GM23338 (cell line): Measurements from ENCODE around the gene TSPO2. TPM values are rescaled to one million over a fixed set of nuclear protein-coding genes. Genes with fewer than 3 reads are reported as not detected.

ENCODE experiments used
- ATAC-seq: fragments of 200-7000 bp; cut with Tn5 transposase; 3 replicates; pipeline ENCODE4 v1.9.1; 2020
- DNase-seq: peaks from one replicate; pipeline ENCODE4 v3.0.0-alpha.2; 2015; ENCODE audit warnings: low spot score
- H2AFZ ChIP-seq: fragments of 200-600 bp; sonication (generic); 2 replicates; pipeline ENCODE4 v1.8.0; 2016; ENCODE audit warnings: antibody characterized with exemption, mild to moderate bottlenecking, moderate library complexity
- H3F3A ChIP-seq: fragments of 200-600 bp; sonication (generic); replicated peaks from 2 replicates; pipeline ENCODE4 v1.8.0; 2017; ENCODE audit warnings: antibody characterized with exemption, mixed run types, low read depth
- H3K27ac ChIP-seq: fragments of 200-600 bp; sonication (generic); 2 replicates; pipeline ENCODE4 v1.6.1; 2016; ENCODE audit warnings: low read depth
- H3K27me3 ChIP-seq: fragments of 200-600 bp; sonication (generic); 2 replicates; pipeline ENCODE4 v1.8.0; 2016; ENCODE audit warnings: mild to moderate bottlenecking, mixed run types, moderate library complexity; ENCODE audit not compliant: insufficient read depth
- H3K36me3 ChIP-seq: fragments of 200-600 bp; sonication (generic); 2 replicates; pipeline ENCODE4 v1.8.0; 2016; ENCODE audit warnings: mild to moderate bottlenecking; ENCODE audit not compliant: insufficient read depth
- H3K4me1 ChIP-seq: fragments of 200-600 bp; sonication (generic); 2 replicates; pipeline ENCODE4 v1.8.0; 2016; ENCODE audit warnings: mild to moderate bottlenecking, moderate library complexity; ENCODE audit not compliant: insufficient read depth
- H3K4me2 ChIP-seq: fragments of 200-600 bp; sonication (generic); 2 replicates; pipeline ENCODE4 v1.7.1; 2017; ENCODE audit warnings: mixed run types
- H3K4me3 ChIP-seq: fragments of 200-600 bp; sonication (generic); 2 replicates; pipeline ENCODE4 v1.6.1; 2016; ENCODE audit warnings: mixed run types
- H3K79me2 ChIP-seq: fragments of 200-600 bp; sonication (generic); replicated peaks from 2 replicates; pipeline ENCODE4 v1.8.0; 2017; ENCODE audit warnings: mild to moderate bottlenecking; ENCODE audit not compliant: insufficient read depth
- H3K9me2 ChIP-seq: fragments of 200-600 bp; sonication (generic); 2 replicates; pipeline ENCODE4 v1.8.0; 2017; ENCODE audit not compliant: insufficient read depth
- H4K20me1 ChIP-seq: fragments of 200-600 bp; sonication (generic); replicated peaks from 2 replicates; pipeline ENCODE4 v1.8.0; 2017; ENCODE audit warnings: mild to moderate bottlenecking; ENCODE audit not compliant: insufficient read depth
- H3K27ac Mint-ChIP-seq: 2 replicates; pipeline ENCODE4 v1.8.0; 2020; ENCODE audit warnings: inconsistent platforms, mild to moderate bottlenecking, moderate library complexity, mixed read lengths
- H3K27me3 Mint-ChIP-seq: 3 replicates; pipeline ENCODE4 v1.8.0; 2022; ENCODE audit warnings: low read depth, mild to moderate bottlenecking, moderate library complexity, mixed read lengths, inconsistent platforms; ENCODE audit not compliant: insufficient read depth, poor library complexity
- H3K36me3 Mint-ChIP-seq: 3 replicates; pipeline ENCODE4 v1.8.0; 2021; ENCODE audit warnings: low read depth, mild to moderate bottlenecking, inconsistent platforms, moderate library complexity, mixed read lengths
- H3K4me1 Mint-ChIP-seq: 3 replicates; pipeline ENCODE4 v1.8.0; 2020; ENCODE audit warnings: mild to moderate bottlenecking, inconsistent platforms, mixed read lengths
- H3K4me3 Mint-ChIP-seq: 3 replicates; pipeline ENCODE4 v1.8.0; 2021; ENCODE audit warnings: moderate library complexity, mild to moderate bottlenecking, inconsistent platforms, mixed read lengths
- H3K9me3 Mint-ChIP-seq: 3 replicates; pipeline ENCODE4 v1.8.0; 2020; ENCODE audit warnings: moderate library complexity, mild to moderate bottlenecking, inconsistent platforms, mixed read lengths
- CREB1 ChIP-seq: fragments of 250-450 bp; sonication (Bioruptor Pico); IDR thresholded peaks from 2 replicates; pipeline ENCODE4 v1.5.0; 2020; ENCODE audit warnings: low read depth, mild to moderate bottlenecking, moderate library complexity
- EZH2 ChIP-seq: fragments of 200-600 bp; sonication (generic); IDR thresholded peaks from one replicate; pipeline ENCODE4 v1.8.0; 2017; ENCODE audit warnings: antibody characterized with exemption, mild to moderate bottlenecking, low read depth; ENCODE audit not compliant: unreplicated experiment
- EZH2phosphoT487 ChIP-seq: fragments of 200-600 bp; sonication (generic); IDR thresholded peaks from one replicate; pipeline ENCODE4 v1.8.1; 2018; ENCODE audit warnings: antibody characterized with exemption; ENCODE audit not compliant: unreplicated experiment
- STAT1 ChIP-seq: IDR thresholded peaks from one replicate; pipeline ENCODE4 v1.6.1; 2016; ENCODE audit warnings: antibody characterized with exemption; ENCODE audit not compliant: unreplicated experiment
- ZNF114 ChIP-seq: fragments of 250-450 bp; sonication (Bioruptor Pico); IDR thresholded peaks from 2 replicates; pipeline ENCODE4 v1.5.0; 2020; ENCODE audit warnings: mild to moderate bottlenecking, moderate library complexity
- polyA plus RNA-seq: library from polyadenylated mRNA; unstranded; fragments of >200 nt; fragmentation: Nextera tagmentation; extraction: Ambion mirVana; gene quantifications from 2 replicates; pipeline ENCODE4 v1.2.1, GENCODE V29; 2016
- total RNA-seq: library from RNA; depleted of rRNA; stranded (reverse); fragments of >200 nt; shearing (Covaris generic); gene quantifications from 2 replicates; pipeline ENCODE4 v1.2.3, GENCODE V29; 2014
- TF ChIP-seq, protein P1 (sequence below): fragments of 250-450 bp; sonication (Bioruptor Pico); IDR thresholded peaks from 2 replicates; pipeline ENCODE4 v1.5.0; 2020; ENCODE audit warnings: mild to moderate bottlenecking, moderate library complexity
- TF ChIP-seq, protein P2 (sequence below): IDR thresholded peaks from one replicate; pipeline ENCODE4 v1.6.1; 2018; ENCODE audit warnings: antibody characterized with exemption; ENCODE audit not compliant: unreplicated experiment

TSPO2 gene
- total and polyA plus RNA-seq, 2 experiments from 2014 or later: 0.31 TPM; not detected in 1

DNA sequence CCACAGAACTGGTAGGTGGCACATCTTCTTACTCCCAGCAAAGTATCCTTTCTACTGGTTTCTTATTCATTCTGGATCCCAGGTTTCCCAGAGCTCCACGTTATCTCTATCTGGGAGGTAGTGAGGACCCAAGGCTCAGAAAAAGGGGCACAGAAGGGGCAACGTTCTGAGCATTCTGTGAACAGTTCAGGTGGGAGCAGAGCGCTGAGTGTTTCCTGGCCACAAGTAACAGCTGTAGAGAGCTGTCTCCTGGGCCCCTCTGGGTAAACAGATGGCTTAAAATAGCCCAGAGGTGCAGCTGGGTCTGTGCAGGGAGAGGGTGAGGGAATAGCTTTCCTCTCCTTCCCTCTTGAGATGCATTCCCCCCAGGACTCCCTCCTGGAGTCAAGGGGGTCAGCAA, 12.9 kb downstream of the TSPO2 start (continued):
- TF ChIP-seq, protein P1, sequence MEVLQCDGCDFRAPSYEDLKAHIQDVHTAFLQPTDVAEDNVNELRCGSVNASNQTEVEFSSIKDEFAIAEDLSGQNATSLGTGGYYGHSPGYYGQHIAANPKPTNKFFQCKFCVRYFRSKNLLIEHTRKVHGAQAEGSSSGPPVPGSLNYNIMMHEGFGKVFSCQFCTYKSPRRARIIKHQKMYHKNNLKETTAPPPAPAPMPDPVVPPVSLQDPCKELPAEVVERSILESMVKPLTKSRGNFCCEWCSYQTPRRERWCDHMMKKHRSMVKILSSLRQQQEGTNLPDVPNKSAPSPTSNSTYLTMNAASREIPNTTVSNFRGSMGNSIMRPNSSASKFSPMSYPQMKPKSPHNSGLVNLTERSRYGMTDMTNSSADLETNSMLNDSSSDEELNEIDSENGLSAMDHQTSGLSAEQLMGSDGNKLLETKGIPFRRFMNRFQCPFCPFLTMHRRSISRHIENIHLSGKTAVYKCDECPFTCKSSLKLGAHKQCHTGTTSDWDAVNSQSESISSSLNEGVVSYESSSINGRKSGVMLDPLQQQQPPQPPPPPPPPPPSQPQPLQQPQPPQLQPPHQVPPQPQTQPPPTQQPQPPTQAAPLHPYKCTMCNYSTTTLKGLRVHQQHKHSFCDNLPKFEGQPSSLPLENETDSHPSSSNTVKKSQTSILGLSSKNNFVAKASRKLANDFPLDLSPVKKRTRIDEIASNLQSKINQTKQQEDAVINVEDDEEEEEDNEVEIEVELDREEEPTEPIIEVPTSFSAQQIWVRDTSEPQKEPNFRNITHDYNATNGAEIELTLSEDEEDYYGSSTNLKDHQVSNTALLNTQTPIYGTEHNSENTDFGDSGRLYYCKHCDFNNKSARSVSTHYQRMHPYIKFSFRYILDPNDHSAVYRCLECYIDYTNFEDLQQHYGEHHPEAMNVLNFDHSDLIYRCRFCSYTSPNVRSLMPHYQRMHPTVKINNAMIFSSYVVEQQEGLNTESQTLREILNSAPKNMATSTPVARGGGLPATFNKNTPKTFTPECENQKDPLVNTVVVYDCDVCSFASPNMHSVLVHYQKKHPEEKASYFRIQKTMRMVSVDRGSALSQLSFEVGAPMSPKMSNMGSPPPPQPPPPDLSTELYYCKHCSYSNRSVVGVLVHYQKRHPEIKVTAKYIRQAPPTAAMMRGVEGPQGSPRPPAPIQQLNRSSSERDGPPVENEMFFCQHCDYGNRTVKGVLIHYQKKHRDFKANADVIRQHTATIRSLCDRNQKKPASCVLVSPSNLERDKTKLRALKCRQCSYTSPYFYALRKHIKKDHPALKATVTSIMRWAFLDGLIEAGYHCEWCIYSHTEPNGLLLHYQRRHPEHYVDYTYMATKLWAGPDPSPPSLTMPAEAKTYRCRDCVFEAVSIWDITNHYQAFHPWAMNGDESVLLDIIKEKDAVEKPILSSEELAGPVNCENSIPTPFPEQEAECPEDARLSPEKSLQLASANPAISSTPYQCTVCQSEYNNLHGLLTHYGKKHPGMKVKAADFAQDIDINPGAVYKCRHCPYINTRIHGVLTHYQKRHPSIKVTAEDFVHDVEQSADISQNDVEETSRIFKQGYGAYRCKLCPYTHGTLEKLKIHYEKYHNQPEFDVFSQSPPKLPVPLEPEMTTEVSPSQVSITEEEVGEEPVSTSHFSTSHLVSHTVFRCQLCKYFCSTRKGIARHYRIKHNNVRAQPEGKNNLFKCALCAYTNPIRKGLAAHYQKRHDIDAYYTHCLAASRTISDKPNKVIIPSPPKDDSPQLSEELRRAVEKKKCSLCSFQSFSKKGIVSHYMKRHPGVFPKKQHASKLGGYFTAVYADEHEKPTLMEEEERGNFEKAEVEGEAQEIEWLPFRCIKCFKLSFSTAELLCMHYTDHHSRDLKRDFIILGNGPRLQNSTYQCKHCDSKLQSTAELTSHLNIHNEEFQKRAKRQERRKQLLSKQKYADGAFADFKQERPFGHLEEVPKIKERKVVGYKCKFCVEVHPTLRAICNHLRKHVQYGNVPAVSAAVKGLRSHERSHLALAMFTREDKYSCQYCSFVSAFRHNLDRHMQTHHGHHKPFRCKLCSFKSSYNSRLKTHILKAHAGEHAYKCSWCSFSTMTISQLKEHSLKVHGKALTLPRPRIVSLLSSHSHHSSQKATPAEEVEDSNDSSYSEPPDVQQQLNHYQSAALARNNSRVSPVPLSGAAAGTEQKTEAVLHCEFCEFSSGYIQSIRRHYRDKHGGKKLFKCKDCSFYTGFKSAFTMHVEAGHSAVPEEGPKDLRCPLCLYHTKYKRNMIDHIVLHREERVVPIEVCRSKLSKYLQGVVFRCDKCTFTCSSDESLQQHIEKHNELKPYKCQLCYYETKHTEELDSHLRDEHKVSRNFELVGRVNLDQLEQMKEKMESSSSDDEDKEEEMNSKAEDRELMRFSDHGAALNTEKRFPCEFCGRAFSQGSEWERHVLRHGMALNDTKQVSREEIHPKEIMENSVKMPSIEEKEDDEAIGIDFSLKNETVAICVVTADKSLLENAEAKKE (CRISPR knock-in tag): no peak
- TF ChIP-seq EZH2phosphoT487 (no peak), EZH2 (no peak), ZNF114 (CRISPR knock-in tag) (no peak), STAT1 (no peak)

DNA sequence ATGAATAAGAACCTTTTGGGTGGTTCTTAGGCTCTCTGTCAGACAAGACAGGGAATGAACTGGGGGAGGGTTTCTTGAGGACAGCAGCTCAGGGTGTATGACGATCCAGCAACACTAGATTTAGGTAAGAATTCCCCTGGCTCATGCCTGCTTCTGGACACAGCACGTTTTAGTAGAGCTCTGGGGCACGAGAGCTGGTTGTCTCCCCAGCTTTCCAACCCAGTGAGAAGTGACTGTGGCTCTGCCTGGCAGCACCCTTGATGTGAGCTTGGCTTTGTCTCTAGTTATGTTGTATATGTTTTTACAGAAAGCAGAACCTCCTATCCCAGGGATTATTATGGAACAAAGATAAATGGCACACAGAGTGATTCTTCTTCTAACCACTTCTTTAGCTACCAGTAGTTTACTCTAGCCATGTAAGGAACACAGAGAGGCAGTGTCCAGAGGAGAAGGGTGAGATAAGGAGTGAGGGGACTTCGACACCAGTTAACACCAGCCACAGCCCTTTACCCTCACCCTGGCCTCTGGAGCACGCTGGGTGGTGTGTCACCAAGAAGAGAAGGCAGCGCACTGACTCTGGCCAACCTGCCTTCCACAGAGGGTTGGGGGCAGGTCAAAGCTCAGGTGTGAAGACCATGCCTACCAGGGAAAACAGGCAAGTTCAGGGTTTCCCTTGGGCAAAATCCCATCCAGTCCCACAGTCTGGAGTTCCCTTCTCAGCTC, 14.7 kb downstream of the TSPO2 start:
- H2AFZ ChIP-seq: no peak overlapping the region
- ATAC-seq (no peak), DNase-seq (no peak)
- Mint-ChIP-seq H3K27me3 (peaks cover 2% of the 10 kb centered on the region), H3K4me3 (no peak overlapping the region), H3K9me3 (no peaks in the 10 kb centered on the region), H3K27ac (no peak overlapping the region), H3K4me1 (peaks cover 24% of the 10 kb centered on the region), H3K36me3 (0 out of 3 replicates have a peak, but pooled peaks cover under 1% of the 10 kb centered on the region)
- H3K79me2 ChIP-seq: no peaks in the 10 kb centered on the region
- H3K4me1 ChIP-seq: peaks cover 11% of the 10 kb centered on the region
- H3F3A ChIP-seq: no peaks in the 10 kb centered on the region
- H3K4me2 ChIP-seq: no peak overlapping the region
- H3K9me2 ChIP-seq: no peaks in the 10 kb centered on the region; the same call in 1 of the 2 replicates
- no peak overlapping the region for H3K4me3 ChIP-seq
- H4K20me1 ChIP-seq: no peaks in the 10 kb centered on the region
- H3K27me3 ChIP-seq: no peaks in the 10 kb centered on the region
- no peak overlapping the region for H3K27ac ChIP-seq
- no peaks in the 10 kb centered on the region for H3K36me3 ChIP-seq
- no peak for TF ChIP-seq CREB1 (CRISPR knock-in tag)
- TF ChIP-seq, protein P2, sequence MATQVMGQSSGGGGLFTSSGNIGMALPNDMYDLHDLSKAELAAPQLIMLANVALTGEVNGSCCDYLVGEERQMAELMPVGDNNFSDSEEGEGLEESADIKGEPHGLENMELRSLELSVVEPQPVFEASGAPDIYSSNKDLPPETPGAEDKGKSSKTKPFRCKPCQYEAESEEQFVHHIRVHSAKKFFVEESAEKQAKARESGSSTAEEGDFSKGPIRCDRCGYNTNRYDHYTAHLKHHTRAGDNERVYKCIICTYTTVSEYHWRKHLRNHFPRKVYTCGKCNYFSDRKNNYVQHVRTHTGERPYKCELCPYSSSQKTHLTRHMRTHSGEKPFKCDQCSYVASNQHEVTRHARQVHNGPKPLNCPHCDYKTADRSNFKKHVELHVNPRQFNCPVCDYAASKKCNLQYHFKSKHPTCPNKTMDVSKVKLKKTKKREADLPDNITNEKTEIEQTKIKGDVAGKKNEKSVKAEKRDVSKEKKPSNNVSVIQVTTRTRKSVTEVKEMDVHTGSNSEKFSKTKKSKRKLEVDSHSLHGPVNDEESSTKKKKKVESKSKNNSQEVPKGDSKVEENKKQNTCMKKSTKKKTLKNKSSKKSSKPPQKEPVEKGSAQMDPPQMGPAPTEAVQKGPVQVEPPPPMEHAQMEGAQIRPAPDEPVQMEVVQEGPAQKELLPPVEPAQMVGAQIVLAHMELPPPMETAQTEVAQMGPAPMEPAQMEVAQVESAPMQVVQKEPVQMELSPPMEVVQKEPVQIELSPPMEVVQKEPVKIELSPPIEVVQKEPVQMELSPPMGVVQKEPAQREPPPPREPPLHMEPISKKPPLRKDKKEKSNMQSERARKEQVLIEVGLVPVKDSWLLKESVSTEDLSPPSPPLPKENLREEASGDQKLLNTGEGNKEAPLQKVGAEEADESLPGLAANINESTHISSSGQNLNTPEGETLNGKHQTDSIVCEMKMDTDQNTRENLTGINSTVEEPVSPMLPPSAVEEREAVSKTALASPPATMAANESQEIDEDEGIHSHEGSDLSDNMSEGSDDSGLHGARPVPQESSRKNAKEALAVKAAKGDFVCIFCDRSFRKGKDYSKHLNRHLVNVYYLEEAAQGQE: no peak
